OCI-LY3 (cell line): ENCODE results near the gene CHD6.

Experiments
- CTCF ChIP-seq: fragments of 200-600, 300-600 bp; sonication (generic); IDR thresholded peaks from 2 replicates; pipeline ENCODE4 v1.5.1; 2014; ENCODE audit warnings: antibody characterized with exemption, low read length, low read depth
- EZH2phosphoT487 ChIP-seq: fragments of 200-600 bp; shearing (Covaris generic); IDR thresholded peaks from 2 replicates; pipeline ENCODE4 v1.6.1; 2018; ENCODE audit warnings: antibody characterized with exemption, mixed run types, low read depth

- TF ChIP-seq CTCF (no peak), EZH2phosphoT487 (no peak)
Observed at GRCh38 chr20:41398408-41398807, 219.8 kb downstream of the CHD6 start.
